ENCODE data around the gene NAGA.
A peak's percentile ranks its signal among the peaks of the same experiment; 100 is the strongest.
"Not testable (repeated sequence)": the region's sequence is repeated elsewhere in the genome, so short reads cannot be mapped to it uniquely, and the experiment has no call there.

NAGA gene

GRCh38 chr22:42074846-42075676 is 4.4 kb upstream of the NAGA start:
- DNase-seq (ENCODE audit: low spot score): no peak

- peak; percentile 69 for DNase-seq (ENCODE audit: low spot score)
Measured at GRCh38 chr22:42074132-42074811, 3.7 kb upstream of the NAGA start, which contains the start of gene PHETA2. PHETA2 (plus strand) TSS chr22:42074248; CDS start chr22:42077294, 3,046 bp downstream.

- DNase-seq (ENCODE audit: low spot score): no peak
Measured at GRCh38 chr22:42073621-42074041, 3.0 kb upstream of the NAGA start.

- no peak for DNase-seq (ENCODE audit: low spot score)
Measured at GRCh38 chr22:42072606-42073330, 2.2 kb upstream of the NAGA start.

GRCh38 chr22:42071508-42071907 is 896 bp upstream of the NAGA start:
- DNase-seq (ENCODE audit: low spot score): not testable (repeated sequence)

- DNase-seq (ENCODE audit: low spot score): no peak
Measured at GRCh38 chr22:42069801-42070516, 653 bp downstream of the NAGA start.

- no peak for DNase-seq (ENCODE audit: low spot score)
Measured at GRCh38 chr22:42068291-42068690, 2.3 kb downstream of the NAGA start.

GRCh38 chr22:42067671-42068251 is 2.9 kb downstream of the NAGA start:
- no peak for DNase-seq (ENCODE audit: low spot score)

- no peak for DNase-seq (ENCODE audit: low spot score)
Measured at GRCh38 chr22:42066937-42067336, 3.7 kb downstream of the NAGA start.

- no peak for DNase-seq (ENCODE audit: low spot score)
Measured at GRCh38 chr22:42066126-42066761, 4.4 kb downstream of the NAGA start.

- no peak for DNase-seq (ENCODE audit: low spot score)
Measured at GRCh38 chr22:42065438-42066125, 5.0 kb downstream of the NAGA start.

- DNase-seq (ENCODE audit: low spot score): no peak
Measured at GRCh38 chr22:42064629-42065028, 6.0 kb downstream of the NAGA start.

GRCh38 chr22:42062506-42063170 is 8.0 kb downstream of the NAGA start:
- no peak for DNase-seq (ENCODE audit: low spot score)

- no peak for DNase-seq (ENCODE audit: low spot score)
Measured at GRCh38 chr22:42061041-42061440, 9.6 kb downstream of the NAGA start.

GRCh38 chr22:42060489-42060888 is 10.1 kb downstream of the NAGA start:
- DNase-seq (ENCODE audit: low spot score): no peak

GRCh38 chr22:42056757-42057511 is 13.7 kb downstream of the NAGA start:
- DNase-seq (ENCODE audit: low spot score): no peak

- DNase-seq (ENCODE audit: low spot score): no peak
Measured at GRCh38 chr22:42052765-42053164, 17.8 kb downstream of the NAGA start.

- no peak for DNase-seq (ENCODE audit: low spot score)
Measured at GRCh38 chr22:42050641-42051180, 19.9 kb downstream of the NAGA start.

- DNase-seq (ENCODE audit: low spot score): no peak
Measured at GRCh38 chr22:42041784-42042183, 28.8 kb downstream of the NAGA start.
